Measurements from ENCODE around the gene SLC52A1. TPM values are rescaled to one million over a fixed set of nuclear protein-coding genes. Genes with fewer than 3 reads are reported as not detected.
A peak's percentile ranks its signal among the peaks of the same experiment; 100 is the strongest.

SLC52A1 gene
- total and polyA plus RNA-seq, 7 donors = 0.01 to 0.04 TPM; not detected in 5

- no peaks in the 10 kb centered on the region for H3K27me3 ChIP-seq (ENCODE audit: insufficient read depth in 3 of 3, low read length in 2 of 3)
- no peak overlapping the region for H3K4me3 ChIP-seq
- H3K4me1 ChIP-seq = peaks cover 11% of the 10 kb centered on the region
- ATAC-seq (no peak), DNase-seq (no peak)
- no peak for TF ChIP-seq CTCF (IDR thresholded peaks at IDR 0.05)
- whole genome bisulfite sequencing, 3 donors = 97 to 99% (median 98%) methylated on average over 4 of the region's 4 CpGs
- intact Hi-C loops (cut with DNase I) = no loop called here
- peaks cover 11 to 59% of the 10 kb centered on the region in 2 donors for H3K36me3 ChIP-seq (ENCODE audit: insufficient read depth in 1 of 2, low read depth in 1 of 2)
- no peak overlapping the region for H3K27ac ChIP-seq
- H3K9me3 ChIP-seq = no peaks in the 10 kb centered on the region
Measured at GRCh38 chr17:5024604-5025003, 10.6 kb downstream of the SLC52A1 start.

GRCh38 chr17:5023588-5024147 is 11.6 kb downstream of the SLC52A1 start:
- ATAC-seq (no peak), DNase-seq (no peak)
- WGBS, 3 donors = 89 to 91% (median 90%) methylated on average over 28 to 29 of the region's 29 CpGs
- intact Hi-C loops (cut with DNase I) = no loop called here
- TF ChIP-seq CTCF (IDR thresholded peaks at IDR 0.05) = no peak
- H3K4me1 ChIP-seq = peaks cover 11% of the 10 kb centered on the region
- H3K27ac ChIP-seq = no peak overlapping the region
- H3K9me3 ChIP-seq = no peaks in the 10 kb centered on the region
- no peak overlapping the region for H3K4me3 ChIP-seq
- H3K36me3 ChIP-seq (ENCODE audit: insufficient read depth in 1 of 2, low read depth in 1 of 2) = peaks cover 11 to 69% of the 10 kb centered on the region in 2 donors
- no peaks in the 10 kb centered on the region for H3K27me3 ChIP-seq (ENCODE audit: insufficient read depth in 3 of 3, low read length in 2 of 3)

- ATAC-seq = no peak
Measured at GRCh38 chr17:5022171-5022711, 13.0 kb downstream of the SLC52A1 start.

GRCh38 chr17:5020502-5021023 is 14.7 kb downstream of the SLC52A1 start:
- DNase-seq = peak in 1 of 2 donors; percentile 8
- Histone ChIP-seq H3K9me3 (no peaks in the 10 kb centered on the region), H3K4me1 (peaks cover 5% of the 10 kb centered on the region), H3K27ac (no peak overlapping the region), H3K27me3 (ENCODE audit: insufficient read depth in 3 of 3, low read length in 2 of 3) (no peaks in the 10 kb centered on the region), H3K36me3 (ENCODE audit: insufficient read depth in 1 of 2, low read depth in 1 of 2) (peaks cover 11 to 100% of the 10 kb centered on the region in 2 donors), H3K4me3 (no peak overlapping the region)
- no peak for ATAC-seq
- intact Hi-C loops (cut with DNase I) = no loop called here
- 76 to 78% (median 77%) methylated on average over 20 of the region's 20 CpGs for WGBS, 3 donors
- TF ChIP-seq CTCF (IDR thresholded peaks at IDR 0.05) = no peak

More at GRCh38 chr17:5022171-5022711, 13.0 kb downstream of the SLC52A1 start:
- Histone ChIP-seq H3K27me3 (ENCODE audit: insufficient read depth in 3 of 3, low read length in 2 of 3) (no peaks in the 10 kb centered on the region), H3K9me3 (no peaks in the 10 kb centered on the region), H3K4me3 (no peak overlapping the region), H3K36me3 (ENCODE audit: insufficient read depth in 1 of 2, low read depth in 1 of 2) (peaks cover 11 to 83% of the 10 kb centered on the region in 2 donors), H3K4me1 (peaks cover 11% of the 10 kb centered on the region), H3K27ac (no peak overlapping the region)
- DNase-seq = no peak
- TF ChIP-seq CTCF (IDR thresholded peaks at IDR 0.05) = no peak
- WGBS, 3 donors = 91 to 95% (median 92%) methylated on average over 30 of the region's 30 CpGs
- intact Hi-C loops (cut with DNase I) = no loop called here
